HepG2 (cell line): ENCODE measurements around the gene CRYBA2. TPM values are rescaled to one million over a fixed set of nuclear protein-coding genes. Genes with fewer than 3 reads are reported as not detected.

Experiments used
- ATAC-seq: fragments of 200-7000 bp; cut with Tn5 transposase; 3 replicates; pipeline ENCODE4 v1.9.1; 2020; ENCODE audit warnings: mild to moderate bottlenecking, moderate library complexity
- BruUV-seq: library from RNA; stranded (reverse); fragments of 400-500 nt; replicated peaks from 2 replicates; lab custom pipeline; 2021; lab: Mats Ljungman, UMichigan
- CTCF ChIA-PET: fragments of 300-600 bp; formaldehyde crosslinking; extraction: SDS; loops from one replicate; lab custom pipeline; 2021; ENCODE audit warnings: low total read pairs, inconsistent platforms, low intra/inter-chr PET ratio; lab: Yijun Ruan, JAX
- POLR2A ChIA-PET: fragments of 350-600 bp; sonication (Branson Sonifier 250); formaldehyde crosslinking; loops from one replicate; lab custom pipeline; 2020; ENCODE audit warnings: antibody characterized with exemption, inconsistent platforms; lab: Yijun Ruan, JAX
- DNase-seq: peaks from one replicate; pipeline ENCODE4 v3.0.0-alpha.2; 2015; ENCODE audit warnings: low spot score
- FAIRE-seq: peaks from 3 replicates; lab custom pipeline; 2011; peaks lifted over from hg19 to GRCh38; lab: Jason Lieb, UNC
- H2AFZ ChIP-seq: one replicate; pipeline ENCODE4 v1.6.1; 2011; ENCODE audit warnings: low read length, inconsistent platforms
- H3K27ac ChIP-seq: fragments of 300-600 bp; 3 replicates; pipeline ENCODE4 v1.8.0; 2011; ENCODE audit warnings: mixed run types, mild to moderate bottlenecking, mixed read lengths, low read length, inconsistent platforms; ENCODE audit not compliant: insufficient read depth; ENCODE audit errors: extremely low read length
- H3K27me3 ChIP-seq, 2 experiments: fragments of 200-600 bp in 1 of 2; 2 replicates in 1 of 2; 3 replicates in 1 of 2; pipeline versions ENCODE4 v1.6.0 to v1.8.0; 2011; ENCODE audit warnings: low read length in 2 of 2, mild to moderate bottlenecking in 2 of 2, moderate library complexity in 2 of 2, inconsistent platforms in 1 of 2; ENCODE audit not compliant: insufficient read depth in 2 of 2, control insufficient read depth in 1 of 2
- H3K36me3 ChIP-seq, 2 experiments: fragments of 200-600 bp in 1 of 2; replicated peaks in 1 of 2; 2 replicates in 1 of 2; 3 replicates in 1 of 2; pipeline versions ENCODE4 v1.5.1 to v1.8.0; 2011; ENCODE audit warnings: low read length in 2 of 2, inconsistent platforms in 1 of 2; ENCODE audit not compliant: insufficient read depth in 2 of 2, control insufficient read depth in 1 of 2
- H3K4me1 ChIP-seq: 2 replicates; pipeline ENCODE4 v1.5.1; 2012; ENCODE audit warnings: low read length, inconsistent platforms; ENCODE audit not compliant: insufficient read depth
- H3K4me2 ChIP-seq: 2 replicates; pipeline ENCODE4 v1.6.0; 2011; ENCODE audit warnings: low read depth, low read length, inconsistent platforms
- H3K4me3 ChIP-seq, 3 experiments: fragments of 200-600 bp in 1 of 3; sonication (generic), shearing (Covaris generic) in 1 of 3; replicated peaks in 1 of 3; 2 replicates each; pipeline ENCODE4 v1.5.1; 2011 to 2016; ENCODE audit warnings: low read length in 3 of 3, inconsistent platforms in 2 of 3, low read depth in 2 of 3, mild to moderate bottlenecking in 2 of 3, control low read depth in 1 of 3, mixed read lengths in 1 of 3; ENCODE audit not compliant: insufficient read depth in 1 of 3
- H3K79me2 ChIP-seq: one replicate; pipeline ENCODE4 v1.6.1; 2011; ENCODE audit warnings: low read length, inconsistent platforms; ENCODE audit not compliant: insufficient read depth
- H3K9ac ChIP-seq: 2 replicates; pipeline ENCODE4 v1.6.0; 2011; ENCODE audit warnings: mild to moderate bottlenecking, low read depth, low read length, inconsistent platforms; ENCODE audit not compliant: insufficient read depth
- H3K9me3 ChIP-seq: 2 replicates; pipeline ENCODE4 v1.5.1; 2012; ENCODE audit warnings: mild to moderate bottlenecking, low read length
- H4K20me1 ChIP-seq: 2 replicates; pipeline ENCODE4 v1.6.0; 2011; ENCODE audit warnings: inconsistent platforms, mild to moderate bottlenecking, low read length, moderate library complexity; ENCODE audit not compliant: insufficient read depth
- ARID2 ChIP-seq: sonication (generic); formaldehyde crosslinking; IDR thresholded peaks from 2 replicates; pipeline ENCODE4 v1.8.1; 2022; ENCODE audit warnings: mild to moderate bottlenecking, missing genetic modification reagents, borderline replicate concordance
- ARNT2 ChIP-seq: sonication (generic); formaldehyde crosslinking; IDR thresholded peaks from 2 replicates; pipeline ENCODE4 v1.8.0; 2022; ENCODE audit warnings: mild to moderate bottlenecking, low read depth, missing genetic modification reagents, moderate library complexity
- ATF7 ChIP-seq, 2 experiments: fragments of 450-650 bp in 1 of 2; sonication (generic) in 1 of 2; formaldehyde crosslinking in 1 of 2; IDR thresholded peaks; 2 replicates each; pipeline versions ENCODE4 v1.4.0 to v1.6.1; 2016 to 2020; ENCODE audit warnings: antibody characterized with exemption in 1 of 2, mild to moderate bottlenecking in 1 of 2, missing genetic modification reagents in 1 of 2
- CHD2 ChIP-seq: IDR thresholded peaks from 2 replicates; pipeline ENCODE4 v1.6.1; 2011; ENCODE audit warnings: low read depth, low read length, improper control_type of control experiment
- DR1 ChIP-seq: sonication (generic); formaldehyde crosslinking; IDR thresholded peaks from 2 replicates; pipeline ENCODE4 v1.8.0; 2021; ENCODE audit warnings: mild to moderate bottlenecking, missing genetic modification reagents, inconsistent platforms
- EP300 ChIP-seq, 3 experiments: sonication (generic) in 1 of 3; formaldehyde crosslinking in 1 of 3; IDR thresholded peaks; 2 replicates each; pipeline versions ENCODE4 v1.5.1 to v1.6.1; 2011 to 2020; ENCODE audit warnings: low read depth in 2 of 3, low read length in 2 of 3, borderline replicate concordance in 1 of 3, improper control_type of control experiment in 1 of 3, mild to moderate bottlenecking in 1 of 3, missing genetic modification reagents in 1 of 3, moderate library complexity in 1 of 3
- ERF ChIP-seq: IDR thresholded peaks from 2 replicates; pipeline ENCODE4 v1.6.1; 2018; ENCODE audit warnings: missing biosample characterization, missing genetic modification reagents
- KDM5A ChIP-seq: fragments of 200-600 bp; sonication (generic); IDR thresholded peaks from 2 replicates; pipeline ENCODE4 v1.7.0; 2018; ENCODE audit warnings: antibody characterized with exemption, mild to moderate bottlenecking, low read length, borderline replicate concordance
- KDM6A ChIP-seq: IDR thresholded peaks from 2 replicates; pipeline ENCODE4 v1.6.1; 2016; ENCODE audit warnings: low read depth
- MTF2 ChIP-seq: sonication (generic); formaldehyde crosslinking; IDR thresholded peaks from 2 replicates; pipeline ENCODE4 v1.5.0; 2020; ENCODE audit warnings: missing genetic modification reagents, borderline replicate concordance
- NCOR1 ChIP-seq: fragments of 200-600 bp; sonication (generic); IDR thresholded peaks from 2 replicates; pipeline ENCODE4 v1.7.0; 2017; ENCODE audit warnings: antibody characterized with exemption, low read length, borderline replicate concordance
- RORA ChIP-seq: sonication (generic); formaldehyde crosslinking; IDR thresholded peaks from 2 replicates; pipeline ENCODE4 v1.5.0; 2020; ENCODE audit warnings: mild to moderate bottlenecking, missing genetic modification reagents, moderate library complexity
- SPEN ChIP-seq: sonication (generic); formaldehyde crosslinking; IDR thresholded peaks from 2 replicates; pipeline ENCODE4 v1.5.1; 2020; ENCODE audit warnings: low read depth, mild to moderate bottlenecking, missing genetic modification reagents
- ZNF549 ChIP-seq: sonication (generic); formaldehyde crosslinking; IDR thresholded peaks from 2 replicates; pipeline ENCODE4 v1.5.0; 2020; ENCODE audit warnings: missing genetic modification reagents
- ZNF589 ChIP-seq: sonication (generic); formaldehyde crosslinking; conservative IDR thresholded peaks from 2 replicates; pipeline ENCODE4 v1.8.0; 2022; ENCODE audit warnings: mild to moderate bottlenecking, moderate library complexity, missing genetic modification reagents
- ZNF788 ChIP-seq: sonication (generic); formaldehyde crosslinking; IDR thresholded peaks from 2 replicates; pipeline ENCODE4 v1.5.0; 2020; ENCODE audit warnings: mild to moderate bottlenecking, missing genetic modification reagents, borderline replicate concordance
- WGBS: methylation state at CpG from one replicate; pipeline ENCODE4 v1.1.6; 2017; ENCODE audit warnings: low lambda C conversion rate; 5-methylcytosine and 5-hydroxymethylcytosine counted together
- in situ Hi-C: cut with HindIII; loops from 2 replicates; pipeline ENCODE4 v1.10.0; 2017; ENCODE audit warnings: low pct_unique_long_range_greater_than_20kb; ENCODE audit not compliant: extremely low pct_ligation_motif_present
- intact Hi-C: fragments of 100-400 bp; cut with micrococcal nuclease; formaldehyde crosslinking; loops from one replicate; pipeline ENCODE4 v1.10.0; 2022; ENCODE audit not compliant: unreplicated experiment
- polyA plus RNA-seq, 8 experiments: library from polyadenylated mRNA; depleted of rRNA in 3 of 8; stranded (reverse) in 7 of 8; unstranded in 1 of 8; fragments of >200 nt; fragmentation: Illumina TruSeq in 4 of 8; extraction: Trizol in 4 of 8; gene quantifications; 2 replicates each; pipeline versions ENCODE4 v1.2.1 to v1.2.3, GENCODE V29; 2011 to 2016; ENCODE audit warnings: low read depth in 4 of 8, missing spikeins in 1 of 8, mixed read lengths in 1 of 8; ENCODE audit not compliant: insufficient read depth in 1 of 8
- total RNA-seq, 5 experiments: library from RNA; depleted of rRNA; stranded (reverse); fragments of >200 nt; fragmentation: Illumina TruSeq; extraction: Trizol; gene quantifications; 2 replicates each; pipeline ENCODE4 v1.2.3, GENCODE V29; 2016; ENCODE audit warnings: low read depth in 1 of 5
- TF ChIP-seq, protein P1 (sequence below), 2 experiments: sonication (generic) in 1 of 2; formaldehyde crosslinking in 1 of 2; IDR thresholded peaks; 2 replicates each; pipeline versions ENCODE4 v1.4.0 to v1.6.1; 2018 to 2020; ENCODE audit warnings: missing genetic modification reagents in 2 of 2, borderline replicate concordance in 1 of 2, low read depth in 1 of 2, mild to moderate bottlenecking in 1 of 2, missing biosample characterization in 1 of 2
- TF ChIP-seq, protein P2 (sequence below): IDR thresholded peaks from 2 replicates; pipeline ENCODE4 v1.6.1; 2012; ENCODE audit warnings: inconsistent platforms

CRYBA2 gene
- total and polyA plus RNA-seq, 2 of the 13 experiments (the other 11 are each of a cell fraction or from before 2014, with no cell fraction given), result not detected

GRCh38 chr2:218992196-218992595 lies 1.0 kb downstream of the CRYBA2 start:
- no peaks in the 10 kb centered on the region for H3K9me3 ChIP-seq
- TF ChIP-seq ARNT2 (CRISPR knock-in tag), result no peak
- no peak for TF ChIP-seq EP300 (IDR thresholded peaks at IDR 0.05; ENCODE audit: low read depth in 2 of 2, low read length in 2 of 2)
- TF ChIP-seq EP300 (CRISPR knock-in tag; IDR thresholded peaks at IDR 0.05; ENCODE audit: borderline replicate concordance), result no peak
- TF ChIP-seq, protein P1, sequence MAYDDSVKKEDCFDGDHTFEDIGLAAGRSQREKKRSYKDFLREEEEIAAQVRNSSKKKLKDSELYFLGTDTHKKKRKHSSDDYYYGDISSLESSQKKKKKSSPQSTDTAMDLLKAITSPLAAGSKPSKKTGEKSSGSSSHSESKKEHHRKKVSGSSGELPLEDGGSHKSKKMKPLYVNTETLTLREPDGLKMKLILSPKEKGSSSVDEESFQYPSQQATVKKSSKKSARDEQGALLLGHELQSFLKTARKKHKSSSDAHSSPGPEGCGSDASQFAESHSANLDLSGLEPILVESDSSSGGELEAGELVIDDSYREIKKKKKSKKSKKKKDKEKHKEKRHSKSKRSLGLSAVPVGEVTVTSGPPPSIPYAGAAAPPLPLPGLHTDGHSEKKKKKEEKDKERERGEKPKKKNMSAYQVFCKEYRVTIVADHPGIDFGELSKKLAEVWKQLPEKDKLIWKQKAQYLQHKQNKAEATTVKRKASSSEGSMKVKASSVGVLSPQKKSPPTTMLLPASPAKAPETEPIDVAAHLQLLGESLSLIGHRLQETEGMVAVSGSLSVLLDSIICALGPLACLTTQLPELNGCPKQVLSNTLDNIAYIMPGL (CRISPR knock-in tag; IDR thresholded peaks at IDR 0.05; ENCODE audit: borderline replicate concordance in 1 of 2, low read depth in 1 of 2), result no peak
- TF ChIP-seq ZNF589 (CRISPR knock-in tag), result no peak
- TF ChIP-seq ARID2 (CRISPR knock-in tag), result no peak
- no peak for TF ChIP-seq KDM5A
- no peak for TF ChIP-seq ERF (CRISPR knock-in tag)
- no peak for TF ChIP-seq CHD2
- no peak for TF ChIP-seq KDM6A
- TF ChIP-seq NCOR1, result no peak
- no peak for TF ChIP-seq ZNF549 (CRISPR knock-in tag)
- TF ChIP-seq DR1 (CRISPR knock-in tag), result no peak
- TF ChIP-seq, protein P2, sequence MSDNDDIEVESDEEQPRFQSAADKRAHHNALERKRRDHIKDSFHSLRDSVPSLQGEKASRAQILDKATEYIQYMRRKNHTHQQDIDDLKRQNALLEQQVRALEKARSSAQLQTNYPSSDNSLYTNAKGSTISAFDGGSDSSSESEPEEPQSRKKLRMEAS, result no peak
- TF ChIP-seq ATF7 (IDR thresholded peaks at IDR 0.05), result no peak
- TF ChIP-seq ATF7 (CRISPR knock-in tag; IDR thresholded peaks at IDR 0.05), result no peak
- no peak for TF ChIP-seq ZNF788 (CRISPR knock-in tag)
- TF ChIP-seq MTF2, result no peak
- TF ChIP-seq SPEN (CRISPR knock-in tag), result no peak
- no peak for TF ChIP-seq RORA (CRISPR knock-in tag)
- DNase-seq (no peak), FAIRE-seq (no peak), ATAC-seq (no peak)
- no TSS peak for BruUV-seq
- ChIA-PET CTCF (interaction anchor here (1.2 to 1.7 kb wide), 2 partner anchors 13 to 127 kb away, joined by 3 to 7 read pairs; no protein-coding TSS in a partner anchor), POLR2A (no interaction called here)
- WGBS, result 7% methylated on average over 6 of the region's 7 CpGs
- peaks cover 38 to 94% of the 10 kb centered on the region in 2 experiments for H3K27me3 ChIP-seq
- H3K4me1 ChIP-seq, result peaks cover 20% of the 10 kb centered on the region
- peaks cover 24% of the 10 kb centered on the region; the same call in 1 of the 2 replicates for H4K20me1 ChIP-seq
- H3K9ac ChIP-seq, result no peak overlapping the region
- intact Hi-C loops, result no loop called here
- no peak overlapping the region for H3K4me2 ChIP-seq
- no peaks in the 10 kb centered on the region for H3K79me2 ChIP-seq
- no peak overlapping the region for H3K4me3 ChIP-seq
- no peak overlapping the region for H2AFZ ChIP-seq
- H3K36me3 ChIP-seq, result no peaks in the 10 kb centered on the region
- in situ Hi-C loops, result no loop called here
- H3K27ac ChIP-seq, result no peak overlapping the region
